ENCODE data around the gene EXOC3L1. TPM values are rescaled to one million over a fixed set of nuclear protein-coding genes. Genes with fewer than 3 reads are reported as not detected.

EXOC3L1 gene
- total RNA-seq, 4 donors from 2014 or later = 0.45 to 2.0 (median 1.9) TPM

GRCh38 chr16:67177743-67178699, 11.9 kb downstream of the EXOC3L1 start:
- peaks cover 55% of the 10 kb centered on the region for H3K4me1 ChIP-seq
- TF ChIP-seq POLR2AphosphoS5 (IDR thresholded peaks at IDR 0.05) (peak in 1 of 3 donors; percentile 39), CTCF (IDR thresholded peaks at IDR 0.05) (no peak), POLR2A (IDR thresholded peaks at IDR 0.05) (no peak)
- H3K27ac ChIP-seq = peak overlapping the region; percentile 62
- H3K36me3 ChIP-seq = no peaks in the 10 kb centered on the region
- no peaks in the 10 kb centered on the region for H3K9me3 ChIP-seq
- DNase-seq (ENCODE audit: low spot score in 2 of 2) = no peak
- peak overlapping the region; percentile 48 for H3K4me3 ChIP-seq
- H3K27me3 ChIP-seq = no peaks in the 10 kb centered on the region
- WGBS = 30% methylated on average over 4 of the region's 73 CpGs

- no peak overlapping the region for H3K27ac ChIP-seq
- peaks cover 60% of the 10 kb centered on the region for H3K4me1 ChIP-seq
- no peak for DNase-seq (ENCODE audit: low spot score in 2 of 2)
- no peak for TF ChIP-seq CTCF (IDR thresholded peaks at IDR 0.05)
- TF ChIP-seq EP300 (IDR thresholded peaks at IDR 0.05) = no peak
- no peak for TF ChIP-seq POLR2A (IDR thresholded peaks at IDR 0.05)
- no peak for TF ChIP-seq POLR2AphosphoS5 (IDR thresholded peaks at IDR 0.05)
- no peaks in the 10 kb centered on the region for H3K9me3 ChIP-seq
- 82% methylated on average over 11 of the region's 12 CpGs for WGBS
- H3K4me3 ChIP-seq = no peak overlapping the region
- no peaks in the 10 kb centered on the region for H3K36me3 ChIP-seq
- no peaks in the 10 kb centered on the region for H3K27me3 ChIP-seq
These were observed 13.3 kb downstream of the EXOC3L1 start for GRCh38 chr16:67176662-67177061.

- WGBS = 38% methylated on average over 21 of the region's 31 CpGs
- Histone ChIP-seq H3K9me3 (no peaks in the 10 kb centered on the region), H3K27me3 (no peaks in the 10 kb centered on the region), H3K4me3 (peak overlapping the region; percentile 60), H3K27ac (peak overlapping the region; percentile 91), H3K4me1 (peaks cover 79% of the 10 kb centered on the region), H3K36me3 (no peaks in the 10 kb centered on the region)
- TF ChIP-seq POLR2A (IDR thresholded peaks at IDR 0.05) (no peak), CTCF (IDR thresholded peaks at IDR 0.05) (no peak), EP300 (IDR thresholded peaks at IDR 0.05) (no peak), POLR2AphosphoS5 (IDR thresholded peaks at IDR 0.05) (no peak)
- DNase-seq (ENCODE audit: low spot score in 2 of 2) = no peak
These were observed 15.2 kb downstream of the EXOC3L1 start for GRCh38 chr16:67174706-67175231.

- H3K27me3 ChIP-seq = no peaks in the 10 kb centered on the region
- peak in 1 of 2 donors; percentile 91 for DNase-seq (ENCODE audit: low spot score in 2 of 2)
- H3K9me3 ChIP-seq = no peaks in the 10 kb centered on the region
- no peaks in the 10 kb centered on the region for H3K36me3 ChIP-seq
- WGBS = 2% methylated on average over 42 of the region's 71 CpGs
- peak overlapping the region; percentile 91 for H3K27ac ChIP-seq
- peaks cover 79% of the 10 kb centered on the region for H3K4me1 ChIP-seq
- TF ChIP-seq POLR2AphosphoS5 (IDR thresholded peaks at IDR 0.05) (peak in 2 of 3 donors; percentile 25 to 50), CTCF (IDR thresholded peaks at IDR 0.05) (peak; percentile 4 to 48), POLR2A (IDR thresholded peaks at IDR 0.05) (no peak), EP300 (IDR thresholded peaks at IDR 0.05) (peak; percentile 19)
- H3K4me3 ChIP-seq = peak overlapping the region; percentile 60
These were observed 15.9 kb downstream of the EXOC3L1 start for GRCh38 chr16:67173808-67174705.
